Measurements from ENCODE around the gene HEPN1.

DNA sequence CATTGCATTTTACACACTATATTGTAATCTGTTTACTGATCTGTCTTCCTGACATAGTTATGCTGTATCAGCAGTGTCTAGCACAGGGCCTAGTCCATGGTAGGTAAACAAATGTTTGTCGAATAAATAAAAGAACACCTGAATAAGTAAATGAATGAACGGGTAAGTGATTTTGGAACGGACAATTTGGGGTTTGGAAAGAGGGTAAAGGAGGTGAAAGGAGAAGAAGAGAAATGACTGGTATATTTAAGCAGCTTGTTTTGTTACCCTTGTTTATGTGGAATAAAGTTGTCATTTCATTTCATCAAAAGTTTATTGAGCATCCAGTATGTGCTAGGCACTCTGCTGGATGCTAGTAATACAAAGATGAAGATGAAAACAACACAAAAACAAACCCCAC, at the start of gene HEPN1:
- TF ChIP-seq, protein P1, sequence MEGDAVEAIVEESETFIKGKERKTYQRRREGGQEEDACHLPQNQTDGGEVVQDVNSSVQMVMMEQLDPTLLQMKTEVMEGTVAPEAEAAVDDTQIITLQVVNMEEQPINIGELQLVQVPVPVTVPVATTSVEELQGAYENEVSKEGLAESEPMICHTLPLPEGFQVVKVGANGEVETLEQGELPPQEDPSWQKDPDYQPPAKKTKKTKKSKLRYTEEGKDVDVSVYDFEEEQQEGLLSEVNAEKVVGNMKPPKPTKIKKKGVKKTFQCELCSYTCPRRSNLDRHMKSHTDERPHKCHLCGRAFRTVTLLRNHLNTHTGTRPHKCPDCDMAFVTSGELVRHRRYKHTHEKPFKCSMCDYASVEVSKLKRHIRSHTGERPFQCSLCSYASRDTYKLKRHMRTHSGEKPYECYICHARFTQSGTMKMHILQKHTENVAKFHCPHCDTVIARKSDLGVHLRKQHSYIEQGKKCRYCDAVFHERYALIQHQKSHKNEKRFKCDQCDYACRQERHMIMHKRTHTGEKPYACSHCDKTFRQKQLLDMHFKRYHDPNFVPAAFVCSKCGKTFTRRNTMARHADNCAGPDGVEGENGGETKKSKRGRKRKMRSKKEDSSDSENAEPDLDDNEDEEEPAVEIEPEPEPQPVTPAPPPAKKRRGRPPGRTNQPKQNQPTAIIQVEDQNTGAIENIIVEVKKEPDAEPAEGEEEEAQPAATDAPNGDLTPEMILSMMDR (IDR thresholded peaks at IDR 0.05) = no peak
- no peak for TF ChIP-seq SREBF2 (IDR thresholded peaks at IDR 0.05)
- TF ChIP-seq JUNB (IDR thresholded peaks at IDR 0.05) = no peak
- no peak for TF ChIP-seq RARB (CRISPR knock-in tag; IDR thresholded peaks at IDR 0.05)
- no peak for TF ChIP-seq CHD4 (IDR thresholded peaks at IDR 0.05; ENCODE audit: borderline replicate concordance)
- TF ChIP-seq, protein P2, sequence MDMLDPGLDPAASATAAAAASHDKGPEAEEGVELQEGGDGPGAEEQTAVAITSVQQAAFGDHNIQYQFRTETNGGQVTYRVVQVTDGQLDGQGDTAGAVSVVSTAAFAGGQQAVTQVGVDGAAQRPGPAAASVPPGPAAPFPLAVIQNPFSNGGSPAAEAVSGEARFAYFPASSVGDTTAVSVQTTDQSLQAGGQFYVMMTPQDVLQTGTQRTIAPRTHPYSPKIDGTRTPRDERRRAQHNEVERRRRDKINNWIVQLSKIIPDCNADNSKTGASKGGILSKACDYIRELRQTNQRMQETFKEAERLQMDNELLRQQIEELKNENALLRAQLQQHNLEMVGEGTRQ (IDR thresholded peaks at IDR 0.05) = no peak
- no peak for TF ChIP-seq POLR2A (IDR thresholded peaks at IDR 0.05; ENCODE audit: low read length)
- no peak for TF ChIP-seq EP300 (IDR thresholded peaks at IDR 0.05)
- TF ChIP-seq CHD2 (IDR thresholded peaks at IDR 0.05; ENCODE audit: low read length, partially characterized antibody) = no peak
- TF ChIP-seq POLR2AphosphoS2 (conservative IDR thresholded peaks at IDR 0.05; ENCODE audit: low read length) = no peak
- TF ChIP-seq RAD21 (conservative IDR thresholded peaks at IDR 0.05 in 1 of 2, IDR thresholded peaks at IDR 0.05 in 1 of 2) = no peak
- TF ChIP-seq FOSL2 (IDR thresholded peaks at IDR 0.05) = no peak
- TF ChIP-seq FOSL2 (CRISPR knock-in tag; IDR thresholded peaks at IDR 0.05) = no peak
- no peak for TF ChIP-seq NR3C1 (IDR thresholded peaks at IDR 0.05)
